ENCODE results near the gene TET2.

DNA sequence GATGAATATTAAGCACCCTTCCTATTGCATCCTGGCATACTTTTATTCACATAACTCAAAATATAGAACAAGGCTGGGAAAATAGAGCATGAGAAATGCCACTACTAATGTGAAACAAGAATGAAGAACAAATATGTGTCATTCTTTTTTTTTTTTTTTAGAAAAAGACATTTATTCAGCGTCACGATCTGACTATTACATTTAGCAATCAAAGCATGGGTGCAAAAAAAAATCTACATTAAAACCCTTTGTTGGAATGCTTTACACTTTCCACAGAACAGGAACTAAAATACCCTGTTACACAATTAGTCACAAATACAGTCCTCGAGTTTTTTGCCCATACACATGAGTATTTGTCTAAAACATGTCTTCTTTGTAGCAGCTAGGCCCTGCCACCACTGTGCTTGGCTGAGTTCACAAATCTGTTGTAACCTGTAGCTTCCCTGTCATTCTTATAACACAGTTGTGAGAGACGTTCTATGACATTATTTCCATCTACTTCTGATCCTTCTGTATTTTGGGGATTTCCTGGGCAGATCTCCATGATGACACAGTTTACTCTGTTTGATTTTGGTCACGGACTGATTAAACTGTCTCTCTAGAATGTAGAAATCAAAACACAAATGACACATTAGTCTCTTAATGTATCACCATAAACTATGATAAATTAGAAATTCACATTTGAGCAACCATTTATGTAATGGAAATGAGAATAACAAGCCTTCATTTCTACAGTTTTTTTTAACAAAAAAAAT, 9.4 kb upstream of the TET2 start:
- TF ChIP-seq CTCF (IDR thresholded peaks at IDR 0.05) = no peak
- TF ChIP-seq POLR2A (IDR thresholded peaks at IDR 0.05) = no peak

Measured in right lobe of liver (tissue), 4 donors.